Skin of body (tissue), 3 donors: Measurements from ENCODE around the gene NOS2. TPM values are rescaled to one million over a fixed set of nuclear protein-coding genes. Genes with fewer than 3 reads are reported as not detected.
"Not testable (repeated sequence)": the region's sequence is repeated elsewhere in the genome, so short reads cannot be mapped to it uniquely, and the experiment has no call there.

Experiments used
- DNase-seq: peaks from one replicate; lab custom pipeline; 2025; lab: John Stamatoyannopoulos, UW
- small RNA-seq: library from RNA; depleted of rRNA; stranded (forward); fragments of <200 nt; gene quantifications from one replicate; pipeline ENCODE3, GENCODE V24; 2014; ENCODE audit warnings: low replicate concordance
- total RNA-seq: library from RNA; depleted of rRNA; stranded (reverse); fragments of >200 nt; gene quantifications from one replicate; pipeline ENCODE4 v1.2.3, GENCODE V29; 2014

NOS2 gene
- total RNA-seq, 1 donor from 2014 or later, result 0.89 TPM

- not testable (repeated sequence) for DNase-seq
Observed at GRCh38 chr17:27725982-27726381, 74.3 kb downstream of the NOS2 start.

- no peak for DNase-seq
Observed at GRCh38 chr17:27721797-27722196, 78.5 kb downstream of the NOS2 start.

Small RNA genes lying within 50 kb of the gene (small RNA-seq; reads per million reads assigned to genes)
- gene AC130289.1 (not detected), gene AC130289.2 (not detected)

Other genes with a start within 250 kb of the NOS2 start
- gene LGALS9, start 169.3 kb downstream of the NOS2 start, total RNA-seq, result 4.8 TPM
- gene LYRM9, start 92.8 kb upstream of the NOS2 start, total RNA-seq, result 10.8 TPM
- 13.5 TPM for gene NLK, start 242.1 kb upstream of the NOS2 start, total RNA-seq